GM19025 (cell line): ENCODE measurements around the gene WHAMM.
"Not testable (repeated sequence)": the region's sequence is repeated elsewhere in the genome, so short reads cannot be mapped to it uniquely, and the experiment has no call there.

Experiments used
- ATAC-seq: cut with Tn5 transposase; IDR thresholded peaks from one replicate; pipeline ENCODE4 v1.9.1; 2021; ENCODE audit warnings: mild to moderate bottlenecking, low read depth, moderate library complexity; ENCODE audit not compliant: unreplicated experiment

The WHAMM gene

DNA sequence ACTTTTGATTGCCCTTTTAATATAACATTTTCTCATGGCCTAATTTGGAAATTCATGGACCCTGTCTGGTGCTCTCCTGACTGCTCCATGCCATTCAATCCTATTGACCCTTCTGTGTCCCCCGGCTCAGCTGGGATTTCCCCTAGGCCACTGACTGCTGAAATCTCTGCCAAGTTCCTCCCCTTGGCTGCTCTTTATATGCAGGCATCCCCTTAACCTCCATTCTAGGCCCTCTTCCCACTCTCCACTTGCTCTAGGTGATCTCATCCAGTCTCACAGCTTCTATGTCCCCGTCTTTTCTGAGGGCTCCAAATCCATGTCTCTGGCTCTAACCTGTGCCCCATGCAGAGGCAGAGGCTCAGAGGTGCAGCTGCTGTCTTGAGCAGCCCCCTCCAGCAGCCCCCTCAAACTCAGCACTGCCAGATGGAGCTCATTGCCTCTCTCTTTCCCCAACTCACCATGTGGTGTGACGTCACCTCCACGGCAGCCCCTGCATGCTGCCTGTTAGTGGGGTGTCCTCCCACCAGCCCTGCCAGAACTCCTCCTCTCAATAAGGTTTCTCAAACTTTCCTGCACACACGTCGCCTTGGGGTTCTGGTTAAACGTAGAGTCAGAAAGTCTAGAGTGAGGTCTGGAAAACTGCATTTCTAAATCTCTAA, 10.1 kb upstream of the WHAMM start:
- ATAC-seq: no peak

DNA sequence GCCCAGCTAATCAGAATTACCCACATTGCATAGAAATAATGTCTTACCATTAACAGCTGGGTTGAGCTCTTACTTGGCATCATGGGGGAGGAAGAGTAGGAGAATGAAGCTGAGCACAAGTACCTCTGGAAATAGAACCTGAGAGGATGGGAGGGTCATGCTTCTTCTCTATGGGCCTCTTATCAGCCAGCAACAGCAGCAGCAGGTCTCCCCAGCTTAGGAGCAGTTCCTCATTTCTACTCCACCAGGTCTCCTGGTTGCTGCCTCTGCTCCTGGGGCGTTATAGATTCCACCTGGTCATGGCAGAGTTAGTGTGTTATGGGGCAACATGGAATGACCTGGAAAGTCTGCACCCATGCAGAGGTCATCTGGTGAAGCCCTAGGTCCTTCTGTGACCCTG, 6.9 kb upstream of the WHAMM start:
- no peak for ATAC-seq

DNA sequence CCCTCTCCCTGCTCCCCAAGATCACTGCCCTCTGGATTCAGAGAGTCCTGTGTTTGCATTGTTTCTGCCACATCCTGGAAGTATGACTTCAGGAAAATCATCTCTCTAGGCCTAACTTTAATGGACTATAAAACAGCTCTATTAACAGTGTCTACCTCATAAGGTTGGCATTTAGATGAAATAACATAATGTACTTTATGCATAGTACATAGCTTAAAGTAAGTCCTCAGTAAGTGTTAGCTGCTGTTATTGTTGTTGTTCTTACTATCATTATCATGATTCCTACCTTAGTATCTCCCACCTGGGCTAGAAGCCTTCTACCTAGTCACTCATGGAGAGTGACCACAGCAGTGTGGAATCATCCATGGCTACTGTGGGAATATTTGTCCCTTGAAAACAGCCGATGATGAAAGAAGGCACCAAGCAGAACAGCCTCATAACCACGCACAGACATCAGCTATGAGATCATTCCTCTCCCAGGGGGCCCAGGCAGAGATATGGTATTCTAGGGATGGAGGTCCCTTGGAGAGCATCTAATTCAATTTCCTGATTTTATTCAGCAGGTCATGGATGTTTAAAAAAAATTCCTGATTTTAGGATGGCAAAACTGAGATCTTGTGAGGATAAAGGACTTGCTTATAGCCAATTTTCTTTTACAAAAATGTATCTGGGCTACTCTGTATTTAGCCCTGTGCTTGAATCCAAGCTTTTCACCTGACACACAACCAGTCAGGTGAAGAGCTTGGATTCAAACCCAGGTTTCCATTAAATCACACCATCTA, 5.4 kb upstream of the WHAMM start:
- no peak for ATAC-seq

DNA sequence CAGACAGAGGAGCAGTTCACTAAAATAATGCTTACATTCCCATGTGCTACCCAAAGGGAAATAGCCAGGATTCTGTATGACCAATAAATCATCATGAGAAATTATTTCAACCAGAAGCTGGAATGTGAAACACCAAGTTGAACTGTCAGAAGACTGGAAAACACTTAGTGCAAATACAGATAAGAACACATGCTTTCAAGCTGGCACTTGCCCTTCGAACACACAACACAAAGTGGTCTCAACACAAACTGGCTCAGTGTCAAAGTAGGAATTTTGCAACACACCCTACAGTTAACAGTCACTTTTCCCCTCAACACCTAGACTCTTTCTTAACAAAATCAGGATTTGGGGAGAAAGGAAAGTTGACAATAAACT, 4.9 kb upstream of the WHAMM start:
- ATAC-seq: no peak

DNA sequence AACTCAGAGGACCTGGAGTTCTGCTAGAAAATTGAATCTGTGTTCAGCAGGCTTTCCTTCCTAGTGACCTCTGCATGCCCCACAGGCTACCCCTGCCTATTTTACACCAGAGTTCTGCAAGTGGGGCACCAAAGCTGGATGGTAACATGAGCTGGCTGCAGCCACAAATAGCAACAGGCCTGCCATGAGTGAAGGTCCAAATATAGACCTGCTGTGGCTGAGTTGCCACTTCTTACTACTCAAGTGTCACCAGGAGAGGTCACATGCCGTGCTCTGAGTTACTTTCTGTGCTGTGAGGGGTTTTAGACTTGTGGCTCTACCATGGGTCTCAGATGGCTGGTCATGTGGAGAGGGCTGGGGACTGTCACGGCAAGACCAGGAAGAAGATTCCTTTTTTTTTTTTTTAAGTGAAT, 3.4 kb upstream of the WHAMM start, which contains the start of gene FSD2:
Gene FSD2 (minus strand): TSS at position 76 of the 413 bp plus-strand sequence. CDS start 18,679 bp downstream, outside the sequence.
- ATAC-seq: peak; percentile 36

DNA sequence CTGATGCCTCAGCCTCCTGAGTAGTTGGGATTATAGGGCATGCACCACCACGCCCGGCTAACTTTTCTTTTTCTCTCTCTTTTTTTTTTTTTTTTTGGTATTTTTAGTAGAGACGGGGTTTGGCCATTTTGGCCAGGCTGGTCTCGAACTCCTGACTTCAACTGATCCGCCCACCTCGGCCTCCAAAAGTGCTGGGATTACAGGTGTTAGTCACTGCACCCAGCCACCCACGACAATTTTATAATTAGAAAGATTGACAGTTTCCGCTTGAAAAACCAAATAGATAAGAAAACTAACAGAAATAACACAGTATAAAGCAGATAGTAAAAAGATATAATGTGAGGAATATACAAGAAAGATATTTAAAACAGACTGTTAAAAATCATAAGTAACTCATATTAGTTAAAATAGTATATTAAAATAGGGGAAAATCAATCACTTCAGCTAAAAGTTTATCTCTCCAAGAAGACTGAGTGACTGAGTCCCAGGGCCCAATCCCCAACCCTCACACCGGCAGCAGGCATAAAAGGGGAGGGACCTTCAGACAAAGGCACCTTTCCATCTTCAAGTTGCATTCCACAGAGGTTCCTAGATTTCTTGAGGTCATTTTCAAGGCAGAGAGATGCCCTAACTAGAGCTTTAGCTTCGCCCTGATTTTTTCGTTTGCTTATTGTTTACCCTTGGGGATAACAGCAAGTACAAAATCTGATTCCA, 1.4 kb upstream of the WHAMM start:
- no peak for ATAC-seq

DNA sequence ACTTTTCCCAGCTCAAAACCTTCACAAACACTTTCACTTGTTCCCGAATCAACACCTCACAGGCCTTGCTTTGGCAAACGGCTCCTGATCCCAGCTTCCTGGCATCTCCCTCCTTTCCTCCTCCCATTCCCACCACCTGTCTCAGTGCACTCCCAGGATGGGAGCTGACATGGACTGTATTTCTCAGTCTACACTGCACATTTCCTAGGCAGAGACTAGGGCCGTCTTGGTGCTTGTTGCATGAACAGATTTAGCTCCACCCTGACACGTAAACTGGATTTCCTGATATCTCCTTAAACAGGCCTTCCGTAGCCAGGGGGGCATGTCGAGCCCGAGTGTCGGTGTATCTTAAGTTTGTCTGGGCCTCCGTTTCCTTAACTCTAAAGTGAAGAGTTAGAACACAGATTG, 790 bp upstream of the WHAMM start:
- no peak for ATAC-seq

DNA sequence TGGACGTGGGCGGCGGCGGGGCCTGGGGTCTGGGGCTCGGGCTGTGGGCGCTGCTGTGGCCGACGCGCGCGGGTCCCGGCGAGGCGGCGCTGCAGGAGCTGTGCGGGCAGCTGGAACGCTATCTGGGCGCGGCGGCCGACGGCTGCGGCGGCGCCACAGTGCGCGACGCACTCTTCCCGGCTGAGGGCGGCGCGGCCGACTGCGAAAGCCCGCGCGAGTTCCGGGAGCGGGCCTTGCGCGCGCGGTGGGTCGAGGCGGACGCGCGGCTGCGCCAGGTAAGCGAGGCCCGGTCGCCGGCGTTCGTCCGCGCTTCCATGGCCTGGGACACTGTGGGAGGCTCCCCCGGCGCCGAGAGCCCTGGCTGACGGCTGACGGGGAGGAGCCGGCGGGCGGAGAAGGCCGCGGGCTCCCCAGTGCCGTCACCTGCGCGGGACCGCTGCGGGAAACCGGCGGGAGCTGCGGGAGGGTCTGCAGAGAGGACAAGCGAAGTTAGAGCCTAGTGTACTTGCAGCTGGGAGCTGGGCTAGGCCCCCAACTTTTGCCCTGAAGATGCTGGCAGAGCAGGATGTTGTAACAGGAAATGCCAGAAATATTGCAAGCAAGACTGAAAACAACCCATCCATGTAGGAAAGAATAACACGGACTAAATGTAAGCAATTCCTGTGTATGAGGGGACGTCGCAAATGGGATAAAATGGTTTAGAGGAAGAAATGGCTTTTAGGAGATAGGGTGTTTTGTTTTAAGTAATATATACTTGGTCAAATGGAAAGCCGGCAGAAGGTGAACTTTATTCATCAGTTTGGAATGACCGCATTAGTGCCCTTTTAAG, 847 bp downstream of the WHAMM start:
- ATAC-seq: peak; percentile 21

DNA sequence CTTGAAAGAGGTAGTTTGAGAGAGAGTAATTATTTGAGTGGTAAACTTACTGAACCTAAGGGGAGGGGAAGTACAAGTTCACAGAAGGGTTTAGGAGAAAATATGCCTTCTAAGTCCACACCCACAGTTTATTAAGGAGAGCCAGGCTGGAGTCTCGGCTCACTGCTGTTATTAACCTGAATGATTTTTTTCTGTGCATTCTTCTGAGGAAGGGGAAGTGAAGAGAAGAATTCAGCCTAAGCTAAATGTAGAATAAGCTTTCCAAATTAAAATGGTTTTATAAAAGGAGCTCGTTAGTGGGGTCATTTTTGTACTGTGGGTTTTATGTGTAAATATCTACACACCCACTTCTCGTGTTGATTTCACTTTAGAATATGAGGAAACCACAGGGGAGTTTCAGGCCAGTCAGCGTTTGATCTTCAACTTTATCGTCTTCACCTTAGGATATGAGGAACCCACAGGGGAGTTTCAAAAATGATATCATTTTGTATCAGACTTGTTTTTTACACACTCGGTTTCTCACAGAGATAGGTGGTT, 1.5 kb downstream of the WHAMM start:
- no peak for ATAC-seq

DNA sequence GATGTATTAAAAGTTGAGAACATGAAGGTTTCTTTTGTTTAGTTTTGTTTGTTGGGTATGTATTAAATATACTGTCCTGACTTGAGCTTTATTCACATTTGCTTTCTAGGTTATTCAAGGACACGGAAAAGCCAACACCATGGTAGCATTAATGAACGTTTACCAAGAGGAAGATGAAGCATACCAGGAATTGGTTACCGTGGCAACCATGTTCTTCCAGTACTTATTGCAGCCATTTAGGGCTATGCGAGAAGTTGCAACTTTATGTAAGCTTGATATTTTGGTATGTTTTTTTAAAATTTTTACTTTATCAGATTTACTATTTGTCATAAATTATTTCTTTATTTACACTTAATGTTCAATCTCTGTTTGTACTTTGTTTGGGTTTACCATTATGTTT, 3.6 kb downstream of the WHAMM start:
- no peak for ATAC-seq

DNA sequence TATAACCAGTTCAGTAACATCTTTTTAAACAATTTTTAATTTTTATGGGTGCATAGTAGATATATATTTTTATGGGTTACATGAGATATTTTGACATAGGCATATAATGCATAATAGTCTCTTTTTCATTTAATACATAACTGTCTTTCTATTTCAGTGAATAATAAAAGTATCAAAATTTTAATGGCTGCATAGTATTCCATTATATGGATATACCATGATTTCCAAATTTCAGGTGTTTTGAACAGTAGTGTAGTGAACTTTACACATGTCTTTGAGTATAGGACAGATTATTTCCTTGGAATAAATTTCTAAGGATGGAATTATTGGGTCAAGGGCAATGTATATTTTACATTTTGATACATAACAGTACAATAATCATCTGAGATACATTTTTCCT, 10.7 kb downstream of the WHAMM start:
- ATAC-seq: no peak

DNA sequence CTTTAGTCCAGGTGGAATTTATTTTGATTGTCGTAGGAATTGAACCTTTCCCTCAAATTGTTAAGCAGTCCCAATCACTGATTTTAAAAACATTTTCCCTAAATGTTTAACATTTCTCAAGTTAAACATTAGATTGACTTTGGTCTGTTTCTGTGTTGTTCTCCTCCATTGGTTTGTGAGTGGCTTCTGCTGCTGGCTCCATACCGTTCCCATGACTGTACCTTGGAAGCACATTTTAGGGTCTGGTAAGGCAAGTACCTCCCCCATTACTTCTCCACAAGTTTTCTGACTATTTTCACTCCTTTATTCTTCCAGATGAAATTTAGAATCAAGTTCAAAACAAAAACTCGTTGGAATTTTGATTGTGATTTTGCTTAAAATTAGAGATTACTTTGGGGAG, 12.0 kb downstream of the WHAMM start:
- not testable (repeated sequence) for ATAC-seq

DNA sequence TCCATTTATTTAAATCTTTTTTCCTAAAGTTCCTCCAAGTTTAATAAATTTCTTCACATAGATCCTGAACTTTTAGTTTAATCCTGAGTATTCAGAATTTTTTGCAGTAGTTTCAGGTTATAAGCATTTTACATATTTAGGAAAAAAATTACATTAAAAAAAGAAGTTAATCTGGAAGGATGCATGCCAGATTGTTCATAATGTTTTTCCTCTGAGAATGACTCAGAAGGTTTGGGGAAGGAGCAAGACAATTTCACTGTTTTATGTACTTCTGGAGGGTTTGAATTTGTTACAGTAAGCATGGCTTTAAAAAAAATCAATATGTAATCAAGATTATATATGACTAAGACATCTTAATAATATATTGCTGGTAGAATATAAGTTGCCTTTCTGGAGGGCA, 12.4 kb downstream of the WHAMM start:
- ATAC-seq: not testable (repeated sequence)

DNA sequence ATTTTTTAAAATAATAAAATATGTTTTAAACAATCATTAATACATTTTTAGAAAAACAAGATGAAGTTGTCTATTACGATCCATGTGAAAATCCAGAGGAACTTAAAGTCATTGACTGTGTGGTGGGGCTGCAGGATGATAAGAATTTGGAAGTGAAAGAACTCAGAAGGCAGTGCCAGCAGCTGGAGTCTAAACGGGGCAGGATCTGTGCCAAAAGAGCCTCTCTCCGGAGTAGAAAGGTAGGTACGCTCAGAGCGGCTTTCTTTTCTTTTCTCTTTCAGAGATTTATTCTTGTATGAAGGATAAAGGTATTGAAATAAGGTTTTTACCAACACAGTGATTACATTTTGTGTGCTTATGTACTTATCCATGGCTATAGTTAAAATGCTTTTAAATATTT, 13.6 kb downstream of the WHAMM start:
- ATAC-seq: no peak

DNA sequence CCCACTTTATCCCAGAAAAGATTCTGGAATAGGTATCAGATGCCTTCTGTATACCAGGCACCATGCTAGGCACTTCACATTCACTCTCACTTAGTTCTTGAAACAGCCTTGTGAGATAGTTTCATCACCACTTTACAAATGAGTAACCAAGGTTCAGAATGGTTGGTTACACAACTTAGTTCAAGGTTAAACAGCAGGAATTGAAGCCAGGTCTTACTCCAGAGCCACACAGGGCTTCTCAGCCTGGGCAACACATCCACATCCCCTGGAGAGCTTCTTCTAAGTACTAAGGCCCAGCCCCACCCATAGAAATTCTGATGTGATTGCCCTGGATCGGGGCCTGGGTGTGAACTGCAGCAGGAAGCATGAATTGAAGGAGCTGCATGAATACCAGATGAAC, 18.6 kb downstream of the WHAMM start:
- no peak for ATAC-seq

DNA sequence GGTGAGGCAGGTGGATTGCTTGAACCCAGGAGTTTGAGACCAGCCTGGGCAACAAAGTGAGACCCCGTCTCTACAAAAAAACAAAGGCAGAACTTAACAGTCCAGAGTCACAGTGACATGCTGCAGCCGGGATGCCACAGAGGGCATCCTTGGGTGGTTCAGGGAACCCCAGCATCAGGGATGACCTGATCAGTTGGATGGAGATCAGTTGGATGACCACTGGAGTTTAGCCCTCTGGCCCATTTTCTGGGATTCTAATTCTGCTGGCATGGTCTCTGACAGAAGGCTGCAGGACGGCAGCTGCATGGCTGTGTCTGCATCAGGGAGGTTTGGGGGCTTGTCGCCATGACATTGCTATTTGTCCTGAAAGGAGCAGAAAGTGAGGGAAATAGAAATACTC, 19.8 kb downstream of the WHAMM start:
- ATAC-seq: no peak

DNA sequence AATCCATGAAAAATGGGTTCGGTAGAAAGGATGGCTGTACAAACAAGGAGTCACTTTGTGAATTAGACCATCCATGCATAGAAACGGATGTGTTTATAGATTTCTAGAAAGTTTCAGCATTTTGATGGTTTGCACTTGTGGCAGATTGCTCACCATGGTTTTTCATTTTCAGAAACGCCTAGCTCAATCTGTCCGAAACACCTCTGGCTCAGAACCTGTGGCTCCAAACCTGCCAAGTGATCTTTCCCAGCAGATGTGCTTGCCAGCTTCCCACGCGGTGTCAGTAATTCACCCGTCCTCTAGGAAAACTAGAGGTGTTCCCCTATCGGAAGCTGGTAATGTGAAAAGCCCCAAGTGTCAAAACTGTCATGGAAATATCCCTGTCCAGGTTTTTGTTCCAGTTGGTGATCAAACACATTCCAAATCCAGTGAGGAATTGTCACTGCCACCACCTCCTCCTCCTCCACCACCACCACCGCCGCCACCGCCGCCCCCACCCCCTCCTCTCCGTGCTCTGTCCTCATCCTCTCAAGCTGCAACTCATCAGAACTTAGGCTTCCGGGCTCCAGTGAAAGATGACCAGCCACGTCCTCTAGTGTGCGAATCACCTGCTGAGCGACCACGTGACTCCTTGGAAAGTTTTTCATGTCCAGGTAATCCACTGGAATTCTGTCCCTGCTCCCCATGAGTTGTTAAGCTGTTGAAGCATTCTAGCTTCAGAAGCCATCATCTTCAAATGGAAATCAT, 21.2 kb downstream of the WHAMM start:
- ATAC-seq: no peak

DNA sequence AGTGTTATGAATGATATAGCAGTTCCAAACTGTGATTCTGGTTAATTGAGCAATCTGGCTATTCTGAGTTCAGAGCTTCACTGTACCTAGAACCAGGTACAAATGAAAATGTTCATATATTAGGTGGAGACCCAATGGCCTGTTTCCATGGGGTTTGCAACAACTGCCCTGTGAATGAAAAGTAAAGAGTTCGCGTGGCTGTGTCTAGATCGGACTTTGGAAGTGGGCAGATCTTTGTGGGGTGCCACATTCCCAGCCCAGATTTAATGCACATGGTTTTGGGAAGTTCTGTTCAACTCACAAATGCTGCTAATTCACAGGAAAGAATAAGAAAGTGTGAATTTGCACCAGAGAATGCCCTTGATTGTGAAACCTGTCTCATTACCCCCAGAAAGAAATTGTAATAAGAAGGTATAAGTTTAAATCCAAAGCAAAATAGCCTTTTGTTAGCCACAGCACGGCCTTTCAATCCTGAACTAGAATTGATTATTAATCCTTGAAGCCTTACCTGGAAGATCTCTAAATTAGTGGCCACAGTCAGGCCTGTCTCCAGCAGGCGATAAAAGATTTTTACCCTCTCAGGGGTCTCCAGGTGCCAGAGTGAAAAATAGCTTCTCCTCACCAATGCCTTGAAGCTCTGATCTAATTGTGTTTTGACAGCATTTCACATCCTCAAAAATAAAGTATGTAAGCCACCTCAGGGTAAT, 22.6 kb downstream of the WHAMM start:
- ATAC-seq: peak; percentile 7
